ENCODE data around the gene GLO1. TPM values are rescaled to one million over a fixed set of nuclear protein-coding genes. Genes with fewer than 3 reads are reported as not detected.
A peak's percentile ranks its signal among the peaks of the same experiment; 100 is the strongest.
"Not testable (repeated sequence)": the region's sequence is repeated elsewhere in the genome, so short reads cannot be mapped to it uniquely, and the experiment has no call there.

The GLO1 gene
- total RNA-seq, 1 donor from 2014 or later: 93.5 TPM

GRCh38 chr6:38705924-38706323 lies 3.0 kb upstream of the GLO1 start:
- no peak for DNase-seq

- DNase-seq: no peak
Measured at GRCh38 chr6:38703949-38704590, 1.1 kb upstream of the GLO1 start.

- no peak for DNase-seq
Measured at GRCh38 chr6:38701551-38701950, 1.4 kb downstream of the GLO1 start.

- not testable (repeated sequence) for DNase-seq
Measured at GRCh38 chr6:38699702-38700101, 3.2 kb downstream of the GLO1 start.

- DNase-seq: no peak
Measured at GRCh38 chr6:38697846-38698245, 5.1 kb downstream of the GLO1 start.

- no peak for DNase-seq
Measured at GRCh38 chr6:38696345-38696744, 6.6 kb downstream of the GLO1 start.

- no peak for DNase-seq
Measured at GRCh38 chr6:38695933-38696332, 7.0 kb downstream of the GLO1 start.

- no peak for DNase-seq
Measured at GRCh38 chr6:38695227-38695900, 7.6 kb downstream of the GLO1 start.

- DNase-seq: no peak
Measured at GRCh38 chr6:38688579-38689087, 14.3 kb downstream of the GLO1 start.

- no peak for DNase-seq
Measured at GRCh38 chr6:38687549-38687948, 15.4 kb downstream of the GLO1 start.

GRCh38 chr6:38687043-38687353 lies 15.9 kb downstream of the GLO1 start:
- DNase-seq: no peak

- no peak for DNase-seq
Measured at GRCh38 chr6:38686270-38687042, 16.5 kb downstream of the GLO1 start.

GRCh38 chr6:38684904-38685303 lies 18.0 kb downstream of the GLO1 start:
- no peak for DNase-seq

GRCh38 chr6:38684237-38684636 lies 18.7 kb downstream of the GLO1 start:
- no peak for DNase-seq

- no peak for DNase-seq
Measured at GRCh38 chr6:38681850-38682249, 21.1 kb downstream of the GLO1 start.

GRCh38 chr6:38679668-38680067 lies 23.3 kb downstream of the GLO1 start:
- DNase-seq: no peak

GRCh38 chr6:38678178-38678760 lies 24.7 kb downstream of the GLO1 start:
- no peak for DNase-seq

GRCh38 chr6:38676974-38677544 lies 25.9 kb downstream of the GLO1 start:
- no peak for DNase-seq

GRCh38 chr6:38676236-38676973 lies 26.5 kb downstream of the GLO1 start:
- DNase-seq: no peak

GRCh38 chr6:38673397-38674165 lies 29.4 kb downstream of the GLO1 start:
- DNase-seq: no peak

GRCh38 chr6:38671885-38672467 lies 31.0 kb downstream of the GLO1 start:
- DNase-seq: peak; percentile 8
